ENCODE data around the gene SMIM27. TPM values are rescaled to one million over a fixed set of nuclear protein-coding genes. Genes with fewer than 3 reads are reported as not detected.

The SMIM27 gene
- total and polyA plus RNA-seq, 8 donors: 3.5 to 14.4 (median 6.9) TPM

DNA sequence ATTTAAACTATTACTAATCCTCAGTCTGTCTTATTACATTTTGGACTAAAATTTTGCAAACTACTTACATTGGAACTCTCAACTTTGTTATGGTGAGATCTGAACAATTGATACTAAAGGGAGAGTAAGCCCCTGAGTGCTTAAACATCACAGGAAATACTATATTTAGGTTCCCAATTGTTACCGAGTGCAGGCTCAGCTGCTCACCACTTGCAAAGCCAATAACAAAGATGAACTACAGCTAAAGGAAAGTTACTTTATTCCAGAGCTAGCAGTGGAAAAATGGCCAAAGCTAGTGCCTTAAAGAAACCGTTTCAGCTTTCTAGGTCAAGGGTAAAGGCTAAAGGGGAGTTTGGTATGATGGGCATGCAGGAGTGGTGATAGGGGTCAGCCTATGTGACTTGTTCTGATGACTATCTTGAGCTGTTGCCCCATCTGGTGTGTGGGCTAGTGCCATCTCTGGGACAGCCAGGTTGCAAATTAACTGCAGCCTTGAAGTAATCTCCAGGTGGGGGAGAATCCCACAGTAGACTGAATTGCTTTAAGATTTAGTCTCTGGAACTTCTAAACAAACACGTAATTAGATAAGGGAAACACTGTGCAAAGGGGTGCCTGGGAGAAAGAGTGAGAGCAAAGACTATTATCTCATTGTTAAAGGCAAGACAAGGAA lies 28.6 kb downstream of the SMIM27 start:
- no peak for ATAC-seq
- no peaks in the 10 kb centered on the region for H3K27me3 ChIP-seq
- H3K9me3 ChIP-seq: no peaks in the 10 kb centered on the region
- no peak for FAIRE-seq
- intact Hi-C loops (cut with DNase I): loop anchor here (5.0 to 10.0 kb wide), 3 partner anchors 206 to 392 kb away; no protein-coding TSS in a partner anchor
- no peak overlapping the region for H3K27ac ChIP-seq
- H3K4me1 ChIP-seq: no peaks in the 10 kb centered on the region
- H3K36me3 ChIP-seq: no peaks in the 10 kb centered on the region
- DNase-seq: no peak
- TF ChIP-seq, protein P1, sequence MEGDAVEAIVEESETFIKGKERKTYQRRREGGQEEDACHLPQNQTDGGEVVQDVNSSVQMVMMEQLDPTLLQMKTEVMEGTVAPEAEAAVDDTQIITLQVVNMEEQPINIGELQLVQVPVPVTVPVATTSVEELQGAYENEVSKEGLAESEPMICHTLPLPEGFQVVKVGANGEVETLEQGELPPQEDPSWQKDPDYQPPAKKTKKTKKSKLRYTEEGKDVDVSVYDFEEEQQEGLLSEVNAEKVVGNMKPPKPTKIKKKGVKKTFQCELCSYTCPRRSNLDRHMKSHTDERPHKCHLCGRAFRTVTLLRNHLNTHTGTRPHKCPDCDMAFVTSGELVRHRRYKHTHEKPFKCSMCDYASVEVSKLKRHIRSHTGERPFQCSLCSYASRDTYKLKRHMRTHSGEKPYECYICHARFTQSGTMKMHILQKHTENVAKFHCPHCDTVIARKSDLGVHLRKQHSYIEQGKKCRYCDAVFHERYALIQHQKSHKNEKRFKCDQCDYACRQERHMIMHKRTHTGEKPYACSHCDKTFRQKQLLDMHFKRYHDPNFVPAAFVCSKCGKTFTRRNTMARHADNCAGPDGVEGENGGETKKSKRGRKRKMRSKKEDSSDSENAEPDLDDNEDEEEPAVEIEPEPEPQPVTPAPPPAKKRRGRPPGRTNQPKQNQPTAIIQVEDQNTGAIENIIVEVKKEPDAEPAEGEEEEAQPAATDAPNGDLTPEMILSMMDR (IDR thresholded peaks at IDR 0.05): no peak
- H3K4me3 ChIP-seq: no peak overlapping the region
- 8 to 13% methylated on average over 3 of the region's 3 CpGs for WGBS, 2 donors

DNA sequence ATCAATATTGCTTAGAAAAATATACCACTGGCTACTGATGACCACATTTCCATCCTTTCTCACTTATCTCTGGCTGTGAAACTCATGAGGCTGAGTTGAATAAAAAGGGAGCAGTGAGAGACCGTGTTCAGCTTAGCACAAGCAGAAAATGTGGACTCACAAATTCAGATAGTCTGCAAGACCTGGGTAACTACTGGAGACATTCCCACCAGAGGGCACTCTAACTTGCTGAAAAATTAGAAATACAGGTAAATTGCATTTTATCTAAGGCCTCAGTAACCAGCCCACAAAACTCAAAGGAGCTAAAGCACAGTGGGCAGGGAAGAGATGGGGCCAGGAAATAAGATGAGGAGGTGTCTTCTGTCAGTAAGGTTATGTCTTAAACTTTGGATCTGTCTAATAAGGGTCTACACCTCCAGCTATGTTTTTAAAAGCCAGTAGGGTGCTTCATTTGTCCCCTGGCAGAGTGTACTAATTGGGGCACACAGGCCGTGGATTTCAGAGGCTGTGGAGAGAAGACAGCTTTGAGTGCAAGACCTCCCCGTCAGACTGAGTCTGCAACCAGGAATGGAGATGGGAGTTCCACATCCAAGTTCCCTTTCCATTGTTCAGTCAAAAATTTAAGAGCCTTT lies 29.5 kb downstream of the SMIM27 start:
- no peaks in the 10 kb centered on the region for H3K9me3 ChIP-seq
- ATAC-seq: peak in 3 of 4 donors; percentile 72 to 81 (median 76)
- peak in 2 of 6 donors; percentile 12 to 49 for DNase-seq
- intact Hi-C loops (cut with DNase I): loop anchor here (5.0 to 10.0 kb wide), 3 partner anchors 207 to 391 kb away; no protein-coding TSS in a partner anchor
- TF ChIP-seq, protein P1 (IDR thresholded peaks at IDR 0.05): peak in 3 of 4 donors; percentile 11 to 29 (median 23)
- no peaks in the 10 kb centered on the region for H3K27me3 ChIP-seq
- H3K27ac ChIP-seq: no peak overlapping the region
- no peaks in the 10 kb centered on the region for H3K4me1 ChIP-seq
- WGBS, 2 donors: 20 to 21% methylated on average over 3 of the region's 3 CpGs
- H3K4me3 ChIP-seq: no peak overlapping the region
- FAIRE-seq: no peak
- H3K36me3 ChIP-seq: no peaks in the 10 kb centered on the region

DNA sequence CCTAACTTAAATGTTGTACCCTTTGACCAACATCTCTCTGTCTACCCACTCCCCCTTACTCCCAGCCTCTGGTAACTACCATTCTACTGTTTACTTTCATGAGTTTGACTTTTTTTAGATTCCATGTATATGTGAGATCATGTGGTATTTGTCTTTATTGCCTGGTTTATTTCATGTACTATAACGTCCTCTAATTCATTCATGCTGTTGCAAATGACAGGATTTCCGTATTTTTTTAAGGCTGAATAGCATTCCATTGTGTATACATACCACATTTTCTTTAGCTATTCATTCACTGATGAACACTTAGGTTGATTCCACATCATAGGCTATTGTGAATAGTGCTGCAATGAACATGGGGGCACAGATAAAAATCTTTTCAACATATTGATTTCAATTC lies 32.7 kb downstream of the SMIM27 start:
- ATAC-seq (no peak), FAIRE-seq (no peak), DNase-seq (no peak)
- intact Hi-C loops (cut with DNase I): loop anchor here (5.0 to 10.0 kb wide), 3 partner anchors 210 to 388 kb away; no protein-coding TSS in a partner anchor
- TF ChIP-seq, protein P1 (IDR thresholded peaks at IDR 0.05): no peak
- H3K4me3 ChIP-seq: no peak overlapping the region
- no peaks in the 10 kb centered on the region for H3K36me3 ChIP-seq
- no peaks in the 10 kb centered on the region for H3K27me3 ChIP-seq
- WGBS, 2 donors: 18% methylated on average over 2 of the region's 2 CpGs
- no peaks in the 10 kb centered on the region for H3K4me1 ChIP-seq
- H3K27ac ChIP-seq: no peak overlapping the region
- H3K9me3 ChIP-seq: no peaks in the 10 kb centered on the region

DNA sequence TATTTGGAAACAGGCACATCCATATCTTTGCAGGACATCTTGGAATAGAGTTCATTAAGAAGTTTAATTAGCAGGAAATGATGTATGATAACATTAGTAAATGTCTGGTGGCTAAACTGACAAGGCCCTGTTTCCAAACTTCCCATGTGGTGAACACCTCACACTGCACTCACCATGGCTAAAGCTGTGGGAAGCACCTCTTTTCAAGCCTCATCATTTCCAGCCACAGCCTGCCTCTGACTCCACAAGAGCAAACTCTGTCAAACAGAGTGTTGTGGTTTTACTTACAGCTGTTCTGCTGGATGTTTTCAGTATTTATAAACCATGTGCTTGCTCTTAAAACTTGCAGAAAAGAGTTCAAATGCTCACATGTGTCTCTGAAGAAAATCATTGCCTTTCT lies 35.8 kb downstream of the SMIM27 start:
- ATAC-seq: peak in 1 of 4 donors; percentile 32
- H3K9me3 ChIP-seq: no peaks in the 10 kb centered on the region
- no peak for FAIRE-seq
- H3K27ac ChIP-seq: no peak overlapping the region
- no peak for DNase-seq
- TF ChIP-seq, protein P1 (IDR thresholded peaks at IDR 0.05): no peak
- no peaks in the 10 kb centered on the region for H3K36me3 ChIP-seq
- H3K4me1 ChIP-seq: no peaks in the 10 kb centered on the region
- H3K4me3 ChIP-seq: no peak overlapping the region
- H3K27me3 ChIP-seq: no peaks in the 10 kb centered on the region
- intact Hi-C loops (cut with DNase I): loop anchor here in 1 of 3 donors (10.0 kb wide), 1 partner anchor 213 kb away; no protein-coding TSS in a partner anchor
